Measurements from ENCODE around the gene NUP205. TPM values are rescaled to one million over a fixed set of nuclear protein-coding genes. Genes with fewer than 3 reads are reported as not detected.

The NUP205 gene
- total and polyA plus RNA-seq, 2 experiments from 2014 or later: 15.2 to 44.6 TPM

GRCh38 chr7:135617781-135618180 lies 60.1 kb downstream of the NUP205 start:
- WGBS (ENCODE audit: low lambda C conversion rate, missing lambda C conversion rate): 97% methylated on average over 2 of the region's 2 CpGs
- DNase-seq (ENCODE audit: low spot score): no peak
- Histone ChIP-seq H3K4me2 (no peak overlapping the region), H3K4me1 (ENCODE audit: insufficient read depth) (no peaks in the 10 kb centered on the region), H3K27me3 (no peaks in the 10 kb centered on the region), H3K4me3 (no peak overlapping the region), H4K20me1 (ENCODE audit: insufficient read depth, poor library complexity, severe bottlenecking) (no peaks in the 10 kb centered on the region), H3K79me2 (no peaks in the 10 kb centered on the region), H3K36me3 (replicated peaks; ENCODE audit: insufficient read depth, low read depth) (no peaks in the 10 kb centered on the region), H3K9me3 (ENCODE audit: low read depth) (no peaks in the 10 kb centered on the region), H3K9me2 (replicated peaks; ENCODE audit: insufficient read depth) (no peaks in the 10 kb centered on the region), H2AFZ (no peak overlapping the region), H3K27ac (no peak overlapping the region)
- TF ChIP-seq CTCF (IDR thresholded peaks at IDR 0.05; ENCODE audit: poor library complexity): no peak
- TF ChIP-seq EZH2phosphoT487 (IDR thresholded peaks at IDR 0.05; ENCODE audit: low read depth, severe bottlenecking, unreplicated experiment): no peak
- no peak for TF ChIP-seq EZH2 (IDR thresholded peaks at IDR 0.05; ENCODE audit: borderline replicate concordance)

GRCh38 chr7:135618510-135618909 lies 60.8 kb downstream of the NUP205 start:
- 91% methylated on average over 7 of the region's 7 CpGs for WGBS (ENCODE audit: low lambda C conversion rate, missing lambda C conversion rate)
- Histone ChIP-seq H3K9me2 (replicated peaks; ENCODE audit: insufficient read depth) (no peaks in the 10 kb centered on the region), H3K9me3 (ENCODE audit: low read depth) (no peaks in the 10 kb centered on the region), H3K79me2 (no peaks in the 10 kb centered on the region), H3K4me3 (no peak overlapping the region), H3K27ac (no peak overlapping the region), H3K4me2 (no peak overlapping the region), H4K20me1 (ENCODE audit: insufficient read depth, poor library complexity, severe bottlenecking) (no peaks in the 10 kb centered on the region), H3K4me1 (ENCODE audit: insufficient read depth) (no peaks in the 10 kb centered on the region), H3K36me3 (replicated peaks; ENCODE audit: insufficient read depth, low read depth) (no peaks in the 10 kb centered on the region), H3K27me3 (no peaks in the 10 kb centered on the region), H2AFZ (no peak overlapping the region)
- no peak for DNase-seq (ENCODE audit: low spot score)
- no peak for TF ChIP-seq CTCF (IDR thresholded peaks at IDR 0.05; ENCODE audit: poor library complexity)
- TF ChIP-seq EZH2 (IDR thresholded peaks at IDR 0.05; ENCODE audit: borderline replicate concordance): no peak
- no peak for TF ChIP-seq EZH2phosphoT487 (IDR thresholded peaks at IDR 0.05; ENCODE audit: low read depth, severe bottlenecking, unreplicated experiment)

GRCh38 chr7:135620447-135620846 lies 62.7 kb downstream of the NUP205 start:
- Histone ChIP-seq H3K9me3 (ENCODE audit: low read depth) (no peaks in the 10 kb centered on the region), H3K27ac (no peak overlapping the region), H3K4me3 (no peak overlapping the region), H3K27me3 (no peaks in the 10 kb centered on the region), H3K4me2 (no peak overlapping the region), H3K36me3 (replicated peaks; ENCODE audit: insufficient read depth, low read depth) (no peaks in the 10 kb centered on the region), H4K20me1 (ENCODE audit: insufficient read depth, poor library complexity, severe bottlenecking) (no peaks in the 10 kb centered on the region), H3K4me1 (ENCODE audit: insufficient read depth) (no peaks in the 10 kb centered on the region), H3K79me2 (no peaks in the 10 kb centered on the region), H2AFZ (no peak overlapping the region), H3K9me2 (replicated peaks; ENCODE audit: insufficient read depth) (no peaks in the 10 kb centered on the region)
- 93% methylated on average over 2 of the region's 2 CpGs for WGBS (ENCODE audit: low lambda C conversion rate, missing lambda C conversion rate)
- TF ChIP-seq EZH2 (IDR thresholded peaks at IDR 0.05; ENCODE audit: borderline replicate concordance): no peak
- no peak for TF ChIP-seq CTCF (IDR thresholded peaks at IDR 0.05; ENCODE audit: poor library complexity)
- TF ChIP-seq EZH2phosphoT487 (IDR thresholded peaks at IDR 0.05; ENCODE audit: low read depth, severe bottlenecking, unreplicated experiment): no peak
- DNase-seq (ENCODE audit: low spot score): no peak

Data from hepatocyte (in vitro differentiated cells).